CD1c-positive myeloid dendritic cell (primary cell): ENCODE measurements around the gene AGBL1.

Source experiments
- DNase-seq: peaks from one replicate; pipeline ENCODE4 v3.0.0-alpha.2; 2016; ENCODE audit errors: extremely low spot score

Gene AGBL1

GRCh38 chr15:86163816-86164215, 84.1 kb downstream of the AGBL1 start:
- no peak for DNase-seq

- no peak for DNase-seq
Observed at GRCh38 chr15:86164232-86164898, 84.7 kb downstream of the AGBL1 start.

DNA sequence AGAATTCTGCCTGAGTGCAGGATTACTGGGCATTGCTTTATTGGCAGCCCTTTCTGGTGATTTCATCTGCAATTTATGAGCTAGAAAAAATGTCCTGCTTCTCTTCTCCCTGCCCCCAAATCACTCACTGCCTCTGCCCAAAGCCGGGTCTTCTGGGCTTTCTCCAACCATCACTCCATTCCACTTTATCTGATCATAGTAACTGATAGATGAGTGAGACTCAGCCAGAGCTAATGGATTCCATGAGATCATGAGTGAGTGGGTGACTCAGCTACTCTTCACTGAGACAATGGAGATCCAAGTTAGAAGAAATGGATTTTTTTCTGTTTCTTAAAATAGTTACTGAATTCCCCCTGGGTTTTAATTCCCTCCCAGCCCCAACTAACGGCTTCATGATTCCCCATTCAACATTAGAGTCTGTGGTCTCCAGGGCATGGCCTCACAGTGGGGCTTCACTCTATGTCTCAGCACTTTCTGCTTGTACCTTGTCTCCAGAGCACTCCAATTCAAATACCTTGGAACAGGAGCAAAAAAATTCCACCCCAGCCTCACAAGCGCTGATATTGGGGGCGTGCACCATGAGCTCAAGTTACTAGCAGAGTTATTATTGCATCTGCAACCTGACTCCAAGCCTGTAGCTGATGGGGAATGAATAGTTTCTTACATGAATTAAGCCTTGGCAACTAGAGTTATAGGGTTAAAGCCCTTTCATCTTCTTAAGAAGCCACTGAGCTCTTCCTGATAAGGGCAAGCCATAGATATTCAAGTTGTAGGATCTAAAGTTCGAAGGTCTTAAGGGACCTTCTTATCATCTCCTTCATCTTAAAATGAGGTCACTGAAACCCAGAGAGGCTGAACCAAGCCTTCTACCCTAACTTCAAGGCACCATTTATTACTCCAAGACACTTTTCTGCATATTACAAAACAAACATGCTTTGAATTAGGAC, 85.9 kb downstream of the AGBL1 start:
- no peak for DNase-seq

DNA sequence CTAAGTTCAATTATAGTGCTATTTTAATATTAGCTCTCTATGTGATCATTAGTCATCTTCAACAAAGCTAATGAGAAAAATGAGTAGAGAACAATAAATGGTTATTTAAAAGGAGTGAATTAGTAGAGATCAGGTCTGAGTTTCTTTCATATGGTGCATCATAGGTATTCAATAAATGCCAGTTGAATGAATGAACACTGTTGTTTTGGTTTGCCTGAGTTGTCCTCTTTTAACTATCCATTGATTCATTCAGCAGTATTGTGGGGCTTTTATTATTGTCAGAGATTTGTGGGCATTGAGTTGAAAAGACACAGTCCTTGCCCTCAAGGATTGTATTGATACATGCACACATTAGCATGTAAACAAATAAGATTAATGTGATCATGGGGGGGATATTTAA, 88.2 kb downstream of the AGBL1 start:
- no peak for DNase-seq

DNA sequence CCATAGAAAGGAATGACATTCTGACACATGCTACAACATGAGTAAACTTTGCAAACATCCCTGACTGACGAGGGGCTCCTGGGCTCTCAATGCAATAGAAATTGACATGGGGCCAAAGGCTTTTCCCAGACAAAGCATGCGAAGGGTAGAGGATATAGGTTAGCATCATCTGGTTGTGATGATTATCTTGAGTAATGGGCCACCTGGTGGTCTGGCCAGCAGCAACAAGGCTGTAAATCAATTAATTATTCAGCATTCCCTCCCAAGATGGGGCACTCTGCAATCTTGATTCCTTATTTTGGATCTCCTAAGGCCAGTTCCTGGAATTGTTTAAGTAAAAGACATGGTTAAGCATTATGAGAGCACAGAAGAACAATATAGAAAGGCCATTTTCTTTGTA, 99.2 kb downstream of the AGBL1 start:
- no peak for DNase-seq

GRCh38 chr15:86183596-86184491, 104.2 kb downstream of the AGBL1 start:
- no peak for DNase-seq

GRCh38 chr15:86193716-86194380, 114.2 kb downstream of the AGBL1 start:
- no peak for DNase-seq

DNA sequence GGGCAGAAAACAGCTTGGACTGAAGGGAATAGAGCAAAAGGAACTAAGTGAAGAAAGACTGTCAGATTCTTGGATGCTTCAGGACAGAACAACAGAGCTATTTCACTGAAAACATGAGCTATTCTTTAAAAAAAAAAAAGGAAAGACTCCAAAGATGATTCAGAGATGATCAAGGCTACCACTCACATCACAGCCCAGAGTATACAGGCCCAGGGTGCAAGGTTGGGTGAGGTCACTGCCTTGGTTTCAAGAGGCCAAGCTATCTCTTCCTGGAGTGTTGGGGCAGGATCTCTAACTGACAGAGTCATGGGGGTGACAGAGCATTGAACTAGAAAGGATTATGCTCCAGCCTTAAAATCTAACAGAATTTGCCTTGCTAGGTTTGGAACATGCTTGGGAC, 118.1 kb downstream of the AGBL1 start:
- DNase-seq: no peak

DNA sequence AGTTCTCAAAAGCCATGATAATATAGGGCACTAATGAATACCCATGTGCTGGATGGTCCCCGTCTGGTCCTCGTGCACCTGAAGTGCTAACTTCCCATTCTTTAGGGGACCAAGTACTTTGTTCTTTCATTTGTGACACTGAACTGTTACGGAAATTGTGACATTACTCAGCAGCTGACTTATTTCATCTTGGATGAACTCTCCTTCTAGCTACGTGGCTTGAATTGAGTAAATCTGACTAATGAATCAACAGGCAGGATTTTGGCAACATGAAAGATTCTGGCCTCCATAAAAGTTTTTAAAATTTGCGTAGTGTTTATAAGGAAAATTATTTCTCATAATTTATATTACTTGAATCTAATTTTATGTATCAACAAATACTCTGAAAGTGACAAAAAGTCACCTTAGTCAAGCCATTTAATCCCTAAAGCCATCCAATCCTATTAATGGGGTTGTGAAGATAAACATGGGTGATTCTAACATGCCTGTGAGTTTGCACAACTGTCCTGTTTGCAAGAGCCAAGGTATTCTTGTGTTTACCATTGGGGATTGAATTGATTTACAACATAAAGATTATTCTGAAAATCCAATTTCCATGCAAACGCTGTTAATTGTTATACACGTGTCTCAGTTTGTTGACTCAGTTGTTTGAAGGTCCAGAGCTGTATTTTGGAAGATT, 119.9 kb downstream of the AGBL1 start:
- DNase-seq: no peak

DNA sequence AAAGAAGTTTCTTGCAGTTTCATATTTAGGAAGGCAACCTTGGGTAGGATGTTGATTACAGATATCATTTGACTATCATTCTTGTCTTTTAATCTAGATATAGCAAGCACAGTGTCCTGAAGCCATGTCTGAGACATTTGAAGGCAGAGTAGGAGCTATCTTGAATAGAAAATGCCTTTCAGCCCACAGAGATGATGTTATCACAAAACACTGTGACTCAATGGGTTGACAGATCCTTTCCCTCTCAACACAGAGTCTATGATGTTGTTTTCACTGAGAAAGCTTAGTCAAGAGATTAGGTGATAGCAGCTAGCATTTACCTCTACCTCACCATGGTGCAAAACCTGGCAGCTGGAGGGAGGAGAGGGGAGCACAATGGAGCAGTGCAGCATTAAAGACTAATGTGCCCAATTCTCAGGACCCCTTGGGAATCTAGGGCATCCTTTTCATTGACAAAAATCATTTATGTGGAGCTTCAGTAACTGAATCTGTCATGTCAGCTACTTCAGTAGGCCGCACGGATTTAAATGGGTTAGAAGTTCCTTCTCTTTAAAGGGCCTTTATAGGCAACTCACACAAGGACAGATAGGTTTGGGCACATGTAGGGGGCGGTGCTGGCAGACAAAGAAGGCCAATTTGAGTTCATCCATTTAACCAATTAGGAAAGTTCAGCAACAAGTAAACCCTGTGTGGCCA, 121.8 kb downstream of the AGBL1 start:
- no peak for DNase-seq

- DNase-seq: no peak
Observed at GRCh38 chr15:86203462-86203861, 123.8 kb downstream of the AGBL1 start.

- no peak for DNase-seq
Observed at GRCh38 chr15:86205096-86205495, 125.4 kb downstream of the AGBL1 start.

GRCh38 chr15:86213420-86213819, 133.7 kb downstream of the AGBL1 start:
- no peak for DNase-seq

GRCh38 chr15:86213888-86214287, 134.2 kb downstream of the AGBL1 start:
- DNase-seq: no peak

- DNase-seq: no peak
Observed at GRCh38 chr15:86221119-86221518, 141.4 kb downstream of the AGBL1 start.

- no peak for DNase-seq
Observed at GRCh38 chr15:86229306-86229705, 149.6 kb downstream of the AGBL1 start.

GRCh38 chr15:86229936-86230335, 150.3 kb downstream of the AGBL1 start:
- DNase-seq: no peak

- DNase-seq: peak; percentile 5
Observed at GRCh38 chr15:86231864-86232721, 152.4 kb downstream of the AGBL1 start.

GRCh38 chr15:86235667-86236066, 156.0 kb downstream of the AGBL1 start:
- DNase-seq: no peak
